Keratinocyte (primary cell): Measurements from ENCODE around the gene DOP1A. TPM values are rescaled to one million over a fixed set of nuclear protein-coding genes. Genes with fewer than 3 reads are reported as not detected.

ENCODE experiments used
- DNase-seq: peaks from one replicate; pipeline ENCODE4 v3.0.0-alpha.2; 2011; ENCODE audit warnings: low read depth, missing footprints, low spot score
- FAIRE-seq: peaks from 2 replicates; lab custom pipeline; 2011; peaks lifted over from hg19 to GRCh38; lab: Jason Lieb, UNC
- H2AFZ ChIP-seq: 2 replicates; pipeline ENCODE4 v1.6.0; 2012; ENCODE audit warnings: low read length, control low read depth, inconsistent platforms; ENCODE audit not compliant: control insufficient read depth
- H3K27ac ChIP-seq: 2 replicates; pipeline ENCODE4 v1.5.1; 2011; ENCODE audit warnings: low read length; ENCODE audit not compliant: control insufficient read depth, insufficient read depth
- H3K27me3 ChIP-seq: 3 replicates; pipeline ENCODE4 v1.6.0; 2011; ENCODE audit warnings: low read length; ENCODE audit not compliant: control insufficient read depth, insufficient read depth; ENCODE audit errors: extremely low read depth
- H3K36me3 ChIP-seq, 2 experiments: 2 replicates in 1 of 2; 3 replicates in 1 of 2; pipeline ENCODE4 v1.5.1; 2011; ENCODE audit warnings: low read length in 2 of 2, mild to moderate bottlenecking in 1 of 2; ENCODE audit not compliant: control insufficient read depth in 2 of 2, insufficient read depth in 2 of 2; ENCODE audit errors: extremely low read depth in 1 of 2
- H3K4me1 ChIP-seq: 3 replicates; pipeline ENCODE4 v1.5.1; 2011; ENCODE audit warnings: low read length; ENCODE audit not compliant: control insufficient read depth, insufficient read depth; ENCODE audit errors: extremely low read depth
- H3K4me2 ChIP-seq: 3 replicates; pipeline ENCODE4 v1.6.0; 2011; ENCODE audit warnings: low read depth, low read length; ENCODE audit not compliant: control insufficient read depth, insufficient read depth; ENCODE audit errors: extremely low read depth
- H3K4me3 ChIP-seq, 3 experiments: fragments of 200-600 bp in 1 of 3; sonication (generic) in 1 of 3; 2 replicates in 2 of 3; 3 replicates in 1 of 3; pipeline ENCODE4 v1.5.1; 2011 to 2016; ENCODE audit warnings: low read length in 3 of 3, mild to moderate bottlenecking in 3 of 3, control low read depth in 2 of 3, inconsistent platforms in 1 of 3, low read depth in 1 of 3, mixed read lengths in 1 of 3, mixed run types in 1 of 3, moderate library complexity in 1 of 3; ENCODE audit not compliant: control insufficient read depth in 2 of 3, insufficient read depth in 2 of 3; ENCODE audit errors: extremely low read depth in 1 of 3
- H3K79me2 ChIP-seq: 2 replicates; pipeline ENCODE4 v1.6.0; 2012; ENCODE audit warnings: low read length; ENCODE audit not compliant: control insufficient read depth, insufficient read depth
- H3K9ac ChIP-seq: 3 replicates; pipeline ENCODE4 v1.6.0; 2011; ENCODE audit warnings: low read length; ENCODE audit not compliant: control insufficient read depth, insufficient read depth; ENCODE audit errors: extremely low read depth
- H3K9me1 ChIP-seq: 3 replicates; pipeline ENCODE4 v1.6.0; 2011; ENCODE audit warnings: low read length; ENCODE audit not compliant: control insufficient read depth, insufficient read depth; ENCODE audit errors: extremely low read depth
- H3K9me3 ChIP-seq: 2 replicates; pipeline ENCODE4 v1.5.1; 2012; ENCODE audit warnings: low read depth, low read length; ENCODE audit not compliant: control insufficient read depth
- H4K20me1 ChIP-seq: 3 replicates; pipeline ENCODE4 v1.6.0; 2011; ENCODE audit warnings: low read length; ENCODE audit not compliant: control insufficient read depth, insufficient read depth; ENCODE audit errors: extremely low read depth
- CTCF ChIP-seq, 3 experiments: IDR thresholded peaks in 1 of 3; conservative IDR thresholded peaks in 1 of 3; optimal IDR thresholded peaks in 1 of 3; 2 replicates in 2 of 3; 3 replicates in 1 of 3; pipeline versions ENCODE3 to v1.5.1; 2011; ENCODE audit warnings: low read length in 3 of 3, mild to moderate bottlenecking in 3 of 3, moderate library complexity in 2 of 3, control low read depth in 1 of 3, inconsistent platforms in 1 of 3; ENCODE audit not compliant: insufficient read depth in 2 of 3; ENCODE audit errors: extremely low read depth in 1 of 3
- EZH2 ChIP-seq: IDR thresholded peaks from one replicate; pipeline ENCODE4 v1.6.1; 2012; ENCODE audit warnings: inconsistent platforms, mild to moderate bottlenecking, low read length, moderate library complexity
- dilution Hi-C: fragments of 300-500 bp; cut with MboI; formaldehyde crosslinking; loops from one replicate; pipeline ENCODE4 v1.7.0; 2020; ENCODE audit warnings: low sequenced_read_pairs; ENCODE audit not compliant: extremely low pct_ligation_motif_present
- polyA plus RNA-seq, 5 experiments: library from polyadenylated mRNA; depleted of rRNA in 3 of 5; stranded (reverse) in 3 of 5; stranded (forward) in 1 of 5; unstranded in 1 of 5; fragments of >200 nt; gene quantifications; 1 replicate in 1 of 5; 2 replicates in 3 of 5; 3 replicates in 1 of 5; pipeline versions ENCODE4 v1.2.1 to v1.2.3, GENCODE V29; 2011 to 2012; ENCODE audit warnings: missing spikeins in 2 of 5, low read depth in 1 of 5, low replicate concordance in 1 of 5

Gene DOP1A
- polyA plus RNA-seq, 1 donor (not counting 4 experiments of a cell fraction or from before 2014, with no cell fraction given): 14.1 TPM

- H3K4me1 ChIP-seq: peaks cover 7% of the 10 kb centered on the region
- H3K79me2 ChIP-seq: no peaks in the 10 kb centered on the region
- no peak overlapping the region for H3K27ac ChIP-seq
- H3K9me3 ChIP-seq: no peaks in the 10 kb centered on the region
- dilution Hi-C loops: no loop called here
- TF ChIP-seq CTCF (optimal IDR thresholded peaks at IDR 0.05 in 1 of 3, IDR thresholded peaks at IDR 0.05 in 1 of 3, conservative IDR thresholded peaks at IDR 0.05 in 1 of 3; ENCODE audit: extremely low read depth in 1 of 3, insufficient read depth in 2 of 3, low read length in 3 of 3): no peak
- TF ChIP-seq EZH2: no peak
- no peaks in the 10 kb centered on the region for H4K20me1 ChIP-seq
- FAIRE-seq (no peak), DNase-seq (no peak)
- no peak overlapping the region for H3K9ac ChIP-seq
- H3K27me3 ChIP-seq: no peaks in the 10 kb centered on the region
- peaks cover 4 to 9% of the 10 kb centered on the region in 2 experiments for H3K36me3 ChIP-seq
- no peaks in the 10 kb centered on the region for H3K9me1 ChIP-seq
- no peak overlapping the region for H3K4me3 ChIP-seq
- no peak overlapping the region for H3K4me2 ChIP-seq
- H2AFZ ChIP-seq: no peak overlapping the region
Observed at GRCh38 chr6:83138118-83138722, 70.7 kb downstream of the DOP1A start.

GRCh38 chr6:83138758-83139157, 71.3 kb downstream of the DOP1A start:
- no peaks in the 10 kb centered on the region for H4K20me1 ChIP-seq
- no peaks in the 10 kb centered on the region for H3K9me1 ChIP-seq
- TF ChIP-seq EZH2 (no peak), CTCF (optimal IDR thresholded peaks at IDR 0.05 in 1 of 3, IDR thresholded peaks at IDR 0.05 in 1 of 3, conservative IDR thresholded peaks at IDR 0.05 in 1 of 3; ENCODE audit: extremely low read depth in 1 of 3, insufficient read depth in 2 of 3, low read length in 3 of 3) (no peak)
- dilution Hi-C loops: no loop called here
- no peaks in the 10 kb centered on the region for H3K79me2 ChIP-seq
- no peak overlapping the region for H2AFZ ChIP-seq
- H3K4me2 ChIP-seq: no peak overlapping the region
- H3K9ac ChIP-seq: no peak overlapping the region
- H3K9me3 ChIP-seq: no peaks in the 10 kb centered on the region
- no peaks in the 10 kb centered on the region for H3K27me3 ChIP-seq
- FAIRE-seq: peak; percentile 80
- DNase-seq: no peak
- peaks cover 4 to 9% of the 10 kb centered on the region in 2 experiments for H3K36me3 ChIP-seq
- peaks cover 7% of the 10 kb centered on the region for H3K4me1 ChIP-seq
- no peak overlapping the region for H3K4me3 ChIP-seq
- H3K27ac ChIP-seq: no peak overlapping the region
